ENCODE data around the gene OTP. TPM values are rescaled to one million over a fixed set of nuclear protein-coding genes. Genes with fewer than 3 reads are reported as not detected.

OTP gene
- total and polyA plus RNA-seq, 3 donors from 2014 or later: 0.37 to 1.5 (median 0.39) TPM

DNA sequence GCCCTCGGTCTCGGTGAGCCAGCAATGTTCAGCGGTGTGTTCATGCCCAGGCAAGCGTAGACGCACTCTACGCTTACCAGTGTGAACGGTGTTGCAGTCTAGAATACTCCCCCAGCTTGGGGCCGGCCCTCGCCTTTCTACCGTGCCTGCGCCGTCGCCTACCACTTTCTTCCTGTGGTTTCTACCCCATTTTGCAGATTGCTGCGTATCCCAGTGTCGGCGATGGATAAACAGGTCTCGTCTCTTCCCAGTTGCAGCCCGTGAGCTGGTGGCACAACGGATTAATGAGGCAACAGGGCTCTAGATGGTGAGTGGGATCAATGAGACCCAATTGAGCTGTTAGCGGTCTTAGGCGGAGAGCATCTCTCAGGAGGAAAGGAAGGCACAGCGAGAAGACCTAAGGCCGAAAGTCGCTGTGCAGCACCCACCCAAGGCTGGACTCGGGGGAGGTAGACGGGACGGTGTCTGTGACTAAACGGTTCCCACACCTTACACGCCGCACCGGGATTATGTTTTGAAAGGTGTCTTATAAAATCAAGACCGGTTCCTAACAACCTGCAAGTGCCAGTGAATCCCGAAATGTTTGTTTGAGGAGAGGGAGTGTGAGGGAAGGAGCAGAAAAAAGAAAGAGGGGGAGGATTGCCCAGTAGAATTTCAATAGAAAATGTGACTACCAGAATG is 5.8 kb downstream of the OTP start:
- H3K9me3 ChIP-seq: no peaks in the 10 kb centered on the region
- DNase-seq: no peak
- peaks cover 5% of the 10 kb centered on the region for H3K27me3 ChIP-seq
- H3K4me1 ChIP-seq: peaks cover 7% of the 10 kb centered on the region
- TF ChIP-seq, protein P1, sequence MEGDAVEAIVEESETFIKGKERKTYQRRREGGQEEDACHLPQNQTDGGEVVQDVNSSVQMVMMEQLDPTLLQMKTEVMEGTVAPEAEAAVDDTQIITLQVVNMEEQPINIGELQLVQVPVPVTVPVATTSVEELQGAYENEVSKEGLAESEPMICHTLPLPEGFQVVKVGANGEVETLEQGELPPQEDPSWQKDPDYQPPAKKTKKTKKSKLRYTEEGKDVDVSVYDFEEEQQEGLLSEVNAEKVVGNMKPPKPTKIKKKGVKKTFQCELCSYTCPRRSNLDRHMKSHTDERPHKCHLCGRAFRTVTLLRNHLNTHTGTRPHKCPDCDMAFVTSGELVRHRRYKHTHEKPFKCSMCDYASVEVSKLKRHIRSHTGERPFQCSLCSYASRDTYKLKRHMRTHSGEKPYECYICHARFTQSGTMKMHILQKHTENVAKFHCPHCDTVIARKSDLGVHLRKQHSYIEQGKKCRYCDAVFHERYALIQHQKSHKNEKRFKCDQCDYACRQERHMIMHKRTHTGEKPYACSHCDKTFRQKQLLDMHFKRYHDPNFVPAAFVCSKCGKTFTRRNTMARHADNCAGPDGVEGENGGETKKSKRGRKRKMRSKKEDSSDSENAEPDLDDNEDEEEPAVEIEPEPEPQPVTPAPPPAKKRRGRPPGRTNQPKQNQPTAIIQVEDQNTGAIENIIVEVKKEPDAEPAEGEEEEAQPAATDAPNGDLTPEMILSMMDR (IDR thresholded peaks at IDR 0.05): no peak
- no peak for TF ChIP-seq POLR2A (IDR thresholded peaks at IDR 0.05)
- intact Hi-C loops (cut with DNase I; ENCODE audit: low total_unique reads): no loop called here
- H3K36me3 ChIP-seq (ENCODE audit: low read depth, missing control alignments): no peaks in the 10 kb centered on the region
- 5 to 10% methylated on average over 21 to 33 of the region's 33 CpGs for WGBS, 2 donors
- no peak overlapping the region for H3K4me3 ChIP-seq
- no peak overlapping the region for H3K27ac ChIP-seq

GRCh38 chr5:77630114-77630680 is 8.3 kb downstream of the OTP start:
- peak; percentile 59 for DNase-seq
- peaks cover 7% of the 10 kb centered on the region for H3K4me1 ChIP-seq
- intact Hi-C loops (cut with DNase I; ENCODE audit: low total_unique reads): no loop called here
- peaks cover 5% of the 10 kb centered on the region for H3K27me3 ChIP-seq
- 0 to 1% methylated on average over 2 to 58 of the region's 65 CpGs for WGBS, 2 donors
- H3K9me3 ChIP-seq: no peaks in the 10 kb centered on the region
- H3K4me3 ChIP-seq: peak overlapping the region; percentile 51 to 63
- H3K27ac ChIP-seq: no peak overlapping the region
- no peak for TF ChIP-seq POLR2A (IDR thresholded peaks at IDR 0.05)
- TF ChIP-seq, protein P1 (IDR thresholded peaks at IDR 0.05): no peak
- H3K36me3 ChIP-seq (ENCODE audit: low read depth, missing control alignments): no peaks in the 10 kb centered on the region

GRCh38 chr5:77629509-77630113 is 8.9 kb downstream of the OTP start:
- peaks cover 5% of the 10 kb centered on the region for H3K27me3 ChIP-seq
- no peaks in the 10 kb centered on the region for H3K9me3 ChIP-seq
- TF ChIP-seq, protein P1 (IDR thresholded peaks at IDR 0.05): no peak
- TF ChIP-seq POLR2A (IDR thresholded peaks at IDR 0.05): no peak
- no peak for DNase-seq
- no peak overlapping the region for H3K27ac ChIP-seq
- H3K36me3 ChIP-seq (ENCODE audit: low read depth, missing control alignments): no peaks in the 10 kb centered on the region
- peak overlapping the region; percentile 51 to 63 for H3K4me3 ChIP-seq
- intact Hi-C loops (cut with DNase I; ENCODE audit: low total_unique reads): no loop called here
- 3 to 4% methylated on average over 40 to 52 of the region's 52 CpGs for WGBS, 2 donors
- peaks cover 7% of the 10 kb centered on the region for H3K4me1 ChIP-seq

DNA sequence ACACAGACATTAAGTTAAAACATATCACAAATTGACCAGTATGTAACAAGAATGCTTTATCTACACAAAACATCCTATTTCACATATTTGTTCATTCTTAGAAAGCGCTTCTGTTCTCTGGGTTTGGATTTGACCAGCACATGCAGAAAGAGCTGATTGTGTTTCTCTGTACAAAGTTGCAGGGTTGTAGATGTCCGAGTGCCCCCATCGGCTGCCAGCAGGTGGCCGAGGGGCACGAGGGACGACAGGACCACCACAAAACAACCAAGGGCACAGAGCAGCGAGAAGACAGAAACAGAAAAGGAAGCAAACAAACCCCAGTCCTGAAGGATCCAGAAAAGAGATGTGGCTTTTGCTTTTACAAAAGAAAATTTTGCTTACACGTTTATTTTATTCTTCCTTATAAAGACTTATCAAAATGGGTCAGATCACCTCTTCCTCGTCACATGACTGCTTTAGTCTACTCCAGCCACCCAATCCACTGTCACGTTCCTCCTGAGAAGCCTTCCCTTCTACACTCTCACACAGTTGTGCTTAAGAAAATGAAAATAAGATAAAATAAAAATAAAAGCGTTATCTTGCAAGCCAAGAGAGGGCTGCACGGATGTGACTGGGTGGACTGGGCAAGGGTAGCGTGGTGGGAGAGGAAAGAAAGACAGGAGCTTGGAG is 9.5 kb downstream of the OTP start:
- Histone ChIP-seq H3K27me3 (peaks cover 5% of the 10 kb centered on the region), H3K4me3 (no peak overlapping the region), H3K27ac (no peak overlapping the region), H3K9me3 (no peaks in the 10 kb centered on the region), H3K36me3 (ENCODE audit: low read depth, missing control alignments) (no peaks in the 10 kb centered on the region), H3K4me1 (peaks cover 7% of the 10 kb centered on the region)
- TF ChIP-seq POLR2A (IDR thresholded peaks at IDR 0.05): no peak
- TF ChIP-seq, protein P1 (IDR thresholded peaks at IDR 0.05): no peak
- intact Hi-C loops (cut with DNase I; ENCODE audit: low total_unique reads): no loop called here
- DNase-seq: no peak
- WGBS, 2 donors: 9 to 11% methylated on average over 13 of the region's 13 CpGs
